H1 (cell line): Measurements from ENCODE around the gene TCF4. TPM values are rescaled to one million over a fixed set of nuclear protein-coding genes. Genes with fewer than 3 reads are reported as not detected.

ENCODE experiments used
- CTCF ChIA-PET: fragments of 300-600 bp; sonication (Branson Sonifier 250); formaldehyde crosslinking; loops from one replicate; lab custom pipeline; 2021; ENCODE audit not compliant: partially characterized antibody; lab: Charles Lee
- POLR2A ChIA-PET: fragments of 300-600 bp; sonication (Branson Sonifier 250); formaldehyde crosslinking; loops from one replicate; lab custom pipeline; 2021; ENCODE audit warnings: inconsistent platforms; ENCODE audit not compliant: partially characterized antibody; lab: Charles Lee
- DNase-seq, 2 experiments: peaks; one replicate each; pipeline versions ENCODE4 v3.0.0 to v3.0.0-alpha.2; 2010 to 2022; ENCODE audit warnings: low spot score in 2 of 2, low read depth in 1 of 2, mixed read lengths in 1 of 2
- FAIRE-seq: peaks from 2 replicates; lab custom pipeline; 2011; peaks lifted over from hg19 to GRCh38; lab: Jason Lieb, UNC
- H2AFZ ChIP-seq: 2 replicates; pipeline ENCODE4 v1.8.1; 2012; ENCODE audit warnings: low read length, inconsistent platforms
- H2AK5ac ChIP-seq: 2 replicates; pipeline ENCODE4 v1.6.1; 2013; ENCODE audit warnings: low read depth, low read length
- H2BK120ac ChIP-seq: replicated peaks from 2 replicates; pipeline ENCODE3; 2013; ENCODE audit warnings: low read depth, low read length, inconsistent platforms
- H2BK12ac ChIP-seq: 2 replicates; pipeline ENCODE4 v1.6.1; 2013; ENCODE audit warnings: low read depth, low read length
- H2BK15ac ChIP-seq: 2 replicates; pipeline ENCODE4 v1.6.1; 2013; ENCODE audit warnings: low read length
- H2BK20ac ChIP-seq: 2 replicates; pipeline ENCODE4 v1.6.1; 2013; ENCODE audit warnings: low read length
- H2BK5ac ChIP-seq: 2 replicates; pipeline ENCODE4 v1.6.1; 2013; ENCODE audit warnings: low read depth, low read length
- H3K14ac ChIP-seq: 2 replicates; pipeline ENCODE4 v1.6.1; 2013; ENCODE audit warnings: inconsistent platforms; ENCODE audit not compliant: insufficient read length
- H3K18ac ChIP-seq: 2 replicates; pipeline ENCODE4 v1.6.1; 2013; ENCODE audit warnings: low read length; ENCODE audit errors: extremely low read depth
- H3K23ac ChIP-seq: 2 replicates; pipeline ENCODE4 v1.6.1; 2013; ENCODE audit warnings: inconsistent platforms; ENCODE audit not compliant: insufficient read length
- H3K23me2 ChIP-seq: 2 replicates; pipeline ENCODE4 v1.6.1; 2013; ENCODE audit warnings: low read depth, low read length
- H3K27ac ChIP-seq: 2 replicates; pipeline ENCODE4 v1.6.1; 2011; ENCODE audit warnings: low read depth, low read length, inconsistent platforms
- H3K27me3 ChIP-seq, 4 experiments: replicated peaks in 1 of 4; 1 replicate in 1 of 4; 2 replicates in 3 of 4; pipeline versions ENCODE4 v1.6.1 to v1.8.1; 2011 to 2013; ENCODE audit warnings: low read length in 3 of 4, mild to moderate bottlenecking in 3 of 4, inconsistent platforms in 2 of 4, mixed read lengths in 2 of 4, moderate library complexity in 1 of 4; ENCODE audit not compliant: control insufficient read depth in 3 of 4, insufficient read depth in 3 of 4; ENCODE audit errors: extremely low read depth in 1 of 4
- H3K36me3 ChIP-seq, 4 experiments: 2 replicates each; pipeline versions ENCODE4 v1.6.1 to v1.8.1; 2011 to 2013; ENCODE audit warnings: mild to moderate bottlenecking in 4 of 4, low read length in 3 of 4, moderate library complexity in 2 of 4, control low read depth in 1 of 4, inconsistent platforms in 1 of 4; ENCODE audit not compliant: insufficient read depth in 4 of 4, control insufficient read depth in 2 of 4
- H3K4ac ChIP-seq: replicated peaks from 2 replicates; pipeline ENCODE3; 2013; ENCODE audit warnings: low read length, low read depth, mixed read lengths, inconsistent platforms; ENCODE audit not compliant: insufficient read length
- H3K4me1 ChIP-seq, 4 experiments: replicated peaks in 1 of 4; 1 replicate in 1 of 4; 2 replicates in 3 of 4; pipeline versions ENCODE4 v1.6.1 to v1.8.1; 2011 to 2013; ENCODE audit warnings: low read length in 3 of 4, inconsistent platforms in 2 of 4, mixed read lengths in 1 of 4; ENCODE audit not compliant: insufficient read depth in 4 of 4, control insufficient read depth in 3 of 4
- H3K4me2 ChIP-seq, 2 experiments: 2 replicates each; pipeline versions ENCODE4 v1.6.1 to v1.8.1; 2011 to 2013; ENCODE audit warnings: low read depth in 2 of 2, low read length in 2 of 2, control low read depth in 1 of 2, inconsistent platforms in 1 of 2, mild to moderate bottlenecking in 1 of 2; ENCODE audit not compliant: insufficient read depth in 1 of 2
- H3K4me3 ChIP-seq, 4 experiments: fragments of 200-600, 300-600 bp in 1 of 4; sonication (generic), shearing (Covaris generic), sonication (Bioruptor Twin) in 1 of 4; 2 replicates each; pipeline versions ENCODE4 v1.5.1 to v1.8.1; 2011 to 2016; ENCODE audit warnings: low read length in 4 of 4, low read depth in 3 of 4, control low read depth in 2 of 4, inconsistent platforms in 2 of 4, mild to moderate bottlenecking in 2 of 4, mixed read lengths in 1 of 4, moderate library complexity in 1 of 4; ENCODE audit not compliant: insufficient read depth in 2 of 4; ENCODE audit errors: extremely low read depth in 1 of 4
- H3K56ac ChIP-seq: replicated peaks from 2 replicates; pipeline ENCODE3; 2013; ENCODE audit warnings: low read depth, mild to moderate bottlenecking, mixed read lengths, low read length, inconsistent platforms; ENCODE audit not compliant: insufficient read length
- H3K79me1 ChIP-seq: 2 replicates; pipeline ENCODE4 v1.6.1; 2013; ENCODE audit warnings: low read depth, low read length, control low read depth
- H3K79me2 ChIP-seq, 2 experiments: 2 replicates each; pipeline versions ENCODE4 v1.6.1 to v1.8.1; 2012 to 2013; ENCODE audit warnings: low read length in 2 of 2, mild to moderate bottlenecking in 2 of 2, inconsistent platforms in 1 of 2; ENCODE audit not compliant: insufficient read depth in 2 of 2, control insufficient read depth in 1 of 2
- H3K9ac ChIP-seq, 4 experiments: replicated peaks in 1 of 4; 1 replicate in 1 of 4; 2 replicates in 3 of 4; pipeline versions ENCODE4 v1.6.1 to v1.8.1; 2011 to 2013; ENCODE audit warnings: low read depth in 3 of 4, low read length in 3 of 4, control low read depth in 2 of 4, mild to moderate bottlenecking in 2 of 4, moderate library complexity in 2 of 4, inconsistent platforms in 1 of 4; ENCODE audit errors: extremely low read depth in 1 of 4
- H3K9me3 ChIP-seq, 2 experiments: 2 replicates each; pipeline versions ENCODE4 v1.6.1 to v1.8.1; 2012 to 2013; ENCODE audit warnings: mild to moderate bottlenecking in 2 of 2, moderate library complexity in 2 of 2, control low read depth in 1 of 2, inconsistent platforms in 1 of 2, low read depth in 1 of 2, low read length in 1 of 2, mixed read lengths in 1 of 2; ENCODE audit not compliant: insufficient read depth in 2 of 2
- H4K20me1 ChIP-seq, 2 experiments: replicated peaks in 1 of 2; 2 replicates each; pipeline versions ENCODE3 to v1.8.1; 2011 to 2013; ENCODE audit warnings: inconsistent platforms in 2 of 2, low read length in 2 of 2, mild to moderate bottlenecking in 1 of 2; ENCODE audit not compliant: insufficient read depth in 2 of 2, control insufficient read depth in 1 of 2
- H4K5ac ChIP-seq: 2 replicates; pipeline ENCODE4 v1.6.1; 2013; ENCODE audit warnings: low read length, low read depth, mixed read lengths, inconsistent platforms; ENCODE audit not compliant: insufficient read length
- H4K8ac ChIP-seq: 2 replicates; pipeline ENCODE4 v1.8.0; 2013; ENCODE audit warnings: mild to moderate bottlenecking, moderate library complexity, low read length, inconsistent platforms; ENCODE audit not compliant: insufficient read depth; ENCODE audit errors: extremely low read depth
- H4K91ac ChIP-seq: replicated peaks from 2 replicates; pipeline ENCODE3; 2013; ENCODE audit warnings: low read length, mixed read lengths, inconsistent platforms; ENCODE audit not compliant: insufficient read length
- CEBPB ChIP-seq: IDR thresholded peaks from 2 replicates; pipeline ENCODE4 v1.6.1; 2012; ENCODE audit warnings: low read depth, low read length
- CHD1 ChIP-seq: IDR thresholded peaks from 2 replicates; pipeline ENCODE4 v1.6.1; 2012; ENCODE audit warnings: low read depth, low read length, improper control_type of control experiment
- CHD2 ChIP-seq: IDR thresholded peaks from 2 replicates; pipeline ENCODE4 v1.6.1; 2012; ENCODE audit warnings: low read length, improper control_type of control experiment
- NANOG ChIP-seq: IDR thresholded peaks from 2 replicates; pipeline ENCODE4 v1.6.1; 2011; ENCODE audit warnings: low read length, low read depth, mild to moderate bottlenecking, inconsistent platforms; ENCODE audit not compliant: insufficient read depth, poor library complexity, severe bottlenecking
- RBBP5 ChIP-seq: IDR thresholded peaks from 2 replicates; pipeline ENCODE4 v1.7.1; 2012; ENCODE audit warnings: low read depth, mild to moderate bottlenecking, inconsistent platforms, low read length, moderate library complexity, borderline replicate concordance
- SIRT6 ChIP-seq: IDR thresholded peaks from one replicate; pipeline ENCODE4 v1.7.1; 2012; ENCODE audit warnings: low read length, inconsistent platforms
- SUZ12 ChIP-seq: fragments of 200-600 bp; sonication (generic); IDR thresholded peaks from 2 replicates; pipeline ENCODE4 v1.6.1; 2012; ENCODE audit warnings: mild to moderate bottlenecking, inconsistent platforms, low read length, moderate library complexity, mixed read lengths
- TAF7 ChIP-seq: optimal IDR thresholded peaks from 2 replicates; pipeline ENCODE3; 2011; ENCODE audit warnings: low read depth, mild to moderate bottlenecking, inconsistent platforms, low read length, moderate library complexity, borderline replicate concordance
- USF2 ChIP-seq: IDR thresholded peaks from 2 replicates; pipeline ENCODE4 v1.6.1; 2011; ENCODE audit warnings: low read length, improper control_type of control experiment
- WGBS, 2 experiments: shearing (Covaris generic) in 1 of 2; methylation state at CpG; one replicate each; pipeline versions ENCODE4 v1.1.6 to v1.1.7; 2013 to 2015; ENCODE audit warnings: low lambda C conversion rate in 2 of 2, mixed read lengths in 2 of 2, inconsistent platforms in 1 of 2, low coverage in 1 of 2, missing lambda C conversion rate in 1 of 2; ENCODE audit not compliant: insufficient replicate concordance in 2 of 2, insufficient coverage in 1 of 2, insufficient read length in 1 of 2; ENCODE audit errors: extremely low coverage in 1 of 2, missing lambda C conversion rate in 1 of 2; 5-methylcytosine and 5-hydroxymethylcytosine counted together
- polyA plus RNA-seq, 7 experiments: library from polyadenylated mRNA; depleted of rRNA in 3 of 7; stranded (reverse) in 5 of 7; unstranded in 2 of 7; fragments of >200 nt in 5 of 7; fragments of 200-250 nt in 2 of 7; gene quantifications; 1 replicate in 5 of 7; 2 replicates in 1 of 7; 4 replicates in 1 of 7; pipeline versions ENCODE4 v1.2.1 to v1.2.3, GENCODE V29; 2011 to 2013; ENCODE audit warnings: missing spikeins in 2 of 7, mixed read lengths in 2 of 7
- total RNA-seq: library from RNA; stranded (reverse); fragmentation: NEBNext Ultra II Directional; extraction: Animal tissue kit (Norgen Biotek cat#: 25700); gene quantifications from 2 replicates; pipeline ENCODE4 v1.2.1, GENCODE V29; 2021

The TCF4 gene
- total and polyA plus RNA-seq, 2 of the 8 experiments (the other 6 are each of a cell fraction or from before 2014, with no cell fraction given): 59.3 to 118 TPM

- WGBS, 2 experiments: 83% methylated on average over 10 of the region's 10 CpGs; no CpG with 5 or more reads in 1 of the 2 experiments
- Histone ChIP-seq H3K79me2 (peaks cover 0 to 90% of the 10 kb centered on the region in 2 experiments; a peak in 3 of 4 replicates), H3K23me2 (no peaks in the 10 kb centered on the region), H4K91ac (no peak overlapping the region), H3K27ac (no peak overlapping the region), H2BK15ac (no peak overlapping the region), H3K36me3 (no peaks in the 10 kb centered on the region), H2AK5ac (no peak overlapping the region), H3K4me2 (no peak overlapping the region), H3K18ac (no peak overlapping the region), H2BK20ac (no peak overlapping the region), H3K56ac (no peak overlapping the region), H2AFZ (no peak overlapping the region), H4K8ac (no peak overlapping the region), H3K27me3 (no peaks in the 10 kb centered on the region), H4K5ac (no peak overlapping the region), H3K4me3 (no peak overlapping the region), H3K9me3 (no peaks in the 10 kb centered on the region), H3K9ac (no peak overlapping the region), H2BK120ac (no peak overlapping the region), H3K23ac (no peak overlapping the region), H2BK5ac (no peak overlapping the region), H2BK12ac (no peak overlapping the region), H4K20me1 (peaks cover 0 to 1% of the 10 kb centered on the region in 2 experiments), H3K14ac (no peak overlapping the region), H3K79me1 (no peaks in the 10 kb centered on the region; the same call in 1 of the 2 replicates), H3K4ac (no peak overlapping the region), H3K4me1 (peaks cover 0 to 13% (median 6%) of the 10 kb centered on the region in 4 experiments; a peak in 4 of 7 replicates)
- POLR2A ChIA-PET: no interaction called here
- no peak for TF ChIP-seq TAF7
- no peak for TF ChIP-seq NANOG
- TF ChIP-seq USF2: no peak
- no peak for TF ChIP-seq SIRT6
- no peak for TF ChIP-seq CHD2
- no peak for TF ChIP-seq SUZ12
- TF ChIP-seq RBBP5: no peak
- TF ChIP-seq CEBPB: no peak
- no peak for TF ChIP-seq CHD1
- FAIRE-seq (peak; percentile 48), DNase-seq (no peak)
- CTCF ChIA-PET: interaction anchor here (1.5 to 2.8 kb wide), 2 partner anchors 9 to 165 kb away, joined by 3 to 11 read pairs; no protein-coding TSS in a partner anchor
Measured at GRCh38 chr18:55407191-55407590, 180.8 kb downstream of the TCF4 start.
